Smooth muscle cell of the brain vasculature (primary cell): ENCODE measurements around the gene SMYD3.

Source experiments
- DNase-seq: peaks from one replicate; pipeline ENCODE4 v3.0.0-alpha.2; 2012; ENCODE audit warnings: low read depth, low spot score

SMYD3 gene

DNA sequence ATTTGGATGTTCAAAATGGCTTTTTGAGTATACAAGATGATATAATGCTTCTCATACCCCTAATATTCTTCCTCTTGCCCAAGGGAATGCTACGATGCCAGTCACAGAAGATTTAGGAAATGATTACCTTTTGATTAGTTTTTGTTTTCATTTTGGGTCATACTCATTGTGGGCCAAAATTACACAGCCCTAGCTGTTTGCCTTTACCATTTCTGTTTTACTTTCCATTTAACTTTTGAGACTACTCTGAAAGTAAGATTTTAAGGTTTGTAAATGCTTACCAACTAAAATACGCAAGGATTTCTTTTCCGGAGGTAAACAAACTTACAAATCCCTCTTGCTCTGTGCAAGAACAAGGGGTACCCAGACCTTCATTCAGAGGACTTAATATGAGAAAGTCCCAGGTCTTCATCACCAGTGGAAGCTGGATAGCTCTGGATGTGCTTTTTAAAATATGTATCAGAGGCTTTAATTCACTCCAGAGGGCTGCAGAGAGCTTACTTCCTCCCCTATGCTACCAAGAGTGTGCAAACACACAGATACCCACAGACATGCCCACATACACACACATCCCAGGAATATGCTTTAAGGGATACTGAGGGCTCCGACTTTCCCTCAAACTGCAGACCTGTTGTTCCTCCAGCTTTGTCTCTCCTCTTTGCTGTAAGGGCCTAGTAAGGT, 631.4 kb downstream of the SMYD3 start:
- no peak for DNase-seq

DNA sequence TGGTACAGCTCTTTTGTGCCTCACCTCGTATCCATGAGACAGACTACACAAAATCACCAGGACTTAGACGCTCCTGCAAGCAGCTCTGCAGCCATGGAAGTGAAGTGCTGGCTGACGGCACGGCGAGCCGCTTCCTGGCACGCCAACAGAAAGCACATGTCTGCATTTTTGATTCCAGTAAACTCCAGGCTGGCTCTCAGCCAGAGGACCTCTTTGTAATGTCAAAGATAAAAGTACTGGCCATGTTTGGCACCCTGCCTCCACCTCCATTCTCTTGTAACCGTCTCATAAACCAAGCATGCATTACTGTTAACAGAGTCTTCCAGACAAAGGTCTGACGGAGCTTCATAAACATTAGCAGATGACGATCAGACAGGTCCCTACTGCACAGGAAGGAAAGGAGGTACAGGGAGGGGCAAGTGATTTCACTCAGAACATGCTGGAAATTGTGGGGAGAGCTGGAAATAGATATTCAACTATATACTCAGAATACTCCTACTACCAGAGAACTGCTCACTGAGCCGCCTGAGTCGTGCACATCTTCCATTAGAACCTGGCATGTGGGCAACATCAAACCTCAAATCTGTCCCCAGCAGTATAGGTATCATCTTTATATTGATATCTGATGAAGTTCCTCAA, 632.0 kb downstream of the SMYD3 start:
- peak; percentile 85 for DNase-seq

- no peak for DNase-seq
Measured at GRCh38 chr1:245873883-245874671, 633.0 kb downstream of the SMYD3 start.

DNA sequence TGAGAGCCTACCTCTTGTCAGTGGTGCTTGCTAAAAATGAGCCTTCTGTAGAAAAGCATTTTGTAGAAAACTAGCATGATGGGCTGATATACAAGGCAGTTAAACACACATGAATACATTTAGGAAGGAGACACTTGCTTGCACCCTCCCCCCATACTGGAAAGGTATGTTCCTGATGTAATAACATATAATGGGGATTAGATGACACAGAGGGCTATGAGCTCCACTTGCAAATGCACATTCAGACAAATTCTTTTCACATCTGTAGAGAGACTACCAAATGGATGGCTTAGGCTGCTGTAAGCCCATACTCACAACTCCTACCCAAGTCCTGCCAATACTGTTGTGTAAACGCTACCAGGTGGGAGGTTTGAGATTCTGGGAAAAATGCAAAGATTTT, 634.0 kb downstream of the SMYD3 start:
- no peak for DNase-seq

- DNase-seq: no peak
Measured at GRCh38 chr1:245872475-245872874, 634.6 kb downstream of the SMYD3 start.

- DNase-seq: no peak
Measured at GRCh38 chr1:245871915-245872314, 635.2 kb downstream of the SMYD3 start.

- DNase-seq: no peak
Measured at GRCh38 chr1:245871191-245871590, 635.9 kb downstream of the SMYD3 start.

- DNase-seq: no peak
Measured at GRCh38 chr1:245870698-245871097, 636.4 kb downstream of the SMYD3 start.

GRCh38 chr1:245869847-245870246, 637.2 kb downstream of the SMYD3 start:
- DNase-seq: no peak

- DNase-seq: no peak
Measured at GRCh38 chr1:245867738-245868137, 639.3 kb downstream of the SMYD3 start.

DNA sequence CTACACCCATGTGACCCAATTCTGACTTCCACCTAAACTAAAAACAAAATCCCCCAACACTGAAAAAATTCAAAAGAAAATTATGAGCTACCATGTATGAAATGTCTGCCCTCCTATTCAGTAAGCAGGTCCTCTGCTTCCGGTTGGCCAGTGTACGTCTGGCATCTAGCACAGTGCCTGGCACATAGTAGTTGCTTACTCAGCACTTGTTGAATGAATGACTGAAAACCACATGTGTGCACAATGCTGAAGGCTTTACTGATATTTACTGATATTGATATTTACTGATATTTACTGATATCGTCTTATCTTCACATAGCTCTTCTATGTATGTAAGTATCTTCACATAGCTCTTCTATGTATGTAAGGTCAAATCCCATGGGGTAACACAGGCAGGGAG, 642.2 kb downstream of the SMYD3 start:
- DNase-seq: no peak

GRCh38 chr1:245863566-245864184, 643.4 kb downstream of the SMYD3 start:
- no peak for DNase-seq

DNA sequence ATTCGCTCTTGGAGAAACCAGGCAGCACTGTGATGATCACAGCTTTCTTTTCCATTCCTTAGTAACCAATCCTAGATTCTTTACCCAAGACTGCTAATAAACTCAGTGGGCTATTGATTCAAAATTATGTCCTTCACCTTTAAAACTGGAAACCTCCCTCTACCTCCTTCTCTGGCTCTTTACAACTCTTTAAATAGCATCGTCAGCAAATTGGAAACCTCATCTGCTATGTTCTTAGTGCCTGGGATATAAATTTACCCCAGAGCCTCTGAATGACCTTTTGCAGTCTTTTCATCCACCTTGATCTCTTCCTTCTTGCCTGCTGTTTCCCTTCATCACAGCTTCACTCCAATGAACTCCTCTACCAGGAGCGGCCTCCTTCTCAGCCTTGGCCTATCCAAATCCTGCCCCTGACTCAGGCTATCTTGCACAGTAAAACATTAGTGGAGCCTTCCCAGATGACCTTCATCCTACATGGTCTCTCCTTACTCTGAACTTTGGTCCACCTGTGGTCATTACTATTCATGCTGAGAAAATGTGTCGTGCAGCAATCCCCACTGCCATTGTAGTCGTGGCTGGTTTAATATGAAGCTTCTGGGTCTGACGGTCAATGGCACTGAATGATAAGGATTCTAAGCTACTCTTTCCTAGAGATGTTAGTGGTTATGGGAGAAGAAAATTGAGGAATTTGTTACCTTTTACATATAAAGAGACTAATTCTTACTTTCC, 644.1 kb downstream of the SMYD3 start:
- no peak for DNase-seq

GRCh38 chr1:245860657-245861544, 646.2 kb downstream of the SMYD3 start:
- DNase-seq: no peak

- DNase-seq: no peak
Measured at GRCh38 chr1:245859493-245860114, 647.5 kb downstream of the SMYD3 start.

GRCh38 chr1:245858722-245859492, 648.2 kb downstream of the SMYD3 start:
- no peak for DNase-seq

DNA sequence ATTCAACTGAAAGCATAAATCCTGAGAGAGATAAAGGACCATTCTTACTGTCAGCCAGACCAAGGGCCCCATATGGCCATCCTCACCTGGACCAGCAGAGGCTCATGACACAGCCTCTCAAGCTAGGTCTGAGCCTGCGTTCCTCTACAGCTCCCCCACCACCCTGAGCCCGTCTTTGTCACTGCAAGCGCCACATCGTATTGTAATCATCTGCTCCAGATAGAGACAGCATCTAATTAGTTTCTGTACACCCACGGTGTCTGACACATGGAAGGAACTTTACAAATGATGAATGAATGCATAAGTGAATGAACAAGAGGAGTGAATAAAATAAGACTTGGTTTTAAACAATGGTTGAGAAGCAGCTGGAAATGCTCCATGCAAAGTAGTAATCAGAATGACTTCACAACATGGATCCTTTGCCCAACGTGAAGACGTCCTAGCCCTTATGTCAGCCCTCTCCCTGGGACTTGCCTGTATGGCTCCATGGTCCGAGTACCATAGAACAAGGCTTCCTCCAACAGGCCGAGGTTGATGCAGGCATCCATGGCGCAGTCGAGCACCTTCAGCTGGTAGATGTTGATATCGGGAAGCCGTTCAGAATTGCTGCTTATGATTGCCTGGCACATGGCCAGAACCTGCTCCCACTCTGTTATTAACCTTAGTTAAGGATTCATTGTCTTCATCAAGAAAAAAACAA, 648.9 kb downstream of the SMYD3 start:
- no peak for DNase-seq

GRCh38 chr1:245856944-245857531, 650.0 kb downstream of the SMYD3 start:
- no peak for DNase-seq
